ENCODE results near the gene SWSAP1.

The SWSAP1 gene

DNA sequence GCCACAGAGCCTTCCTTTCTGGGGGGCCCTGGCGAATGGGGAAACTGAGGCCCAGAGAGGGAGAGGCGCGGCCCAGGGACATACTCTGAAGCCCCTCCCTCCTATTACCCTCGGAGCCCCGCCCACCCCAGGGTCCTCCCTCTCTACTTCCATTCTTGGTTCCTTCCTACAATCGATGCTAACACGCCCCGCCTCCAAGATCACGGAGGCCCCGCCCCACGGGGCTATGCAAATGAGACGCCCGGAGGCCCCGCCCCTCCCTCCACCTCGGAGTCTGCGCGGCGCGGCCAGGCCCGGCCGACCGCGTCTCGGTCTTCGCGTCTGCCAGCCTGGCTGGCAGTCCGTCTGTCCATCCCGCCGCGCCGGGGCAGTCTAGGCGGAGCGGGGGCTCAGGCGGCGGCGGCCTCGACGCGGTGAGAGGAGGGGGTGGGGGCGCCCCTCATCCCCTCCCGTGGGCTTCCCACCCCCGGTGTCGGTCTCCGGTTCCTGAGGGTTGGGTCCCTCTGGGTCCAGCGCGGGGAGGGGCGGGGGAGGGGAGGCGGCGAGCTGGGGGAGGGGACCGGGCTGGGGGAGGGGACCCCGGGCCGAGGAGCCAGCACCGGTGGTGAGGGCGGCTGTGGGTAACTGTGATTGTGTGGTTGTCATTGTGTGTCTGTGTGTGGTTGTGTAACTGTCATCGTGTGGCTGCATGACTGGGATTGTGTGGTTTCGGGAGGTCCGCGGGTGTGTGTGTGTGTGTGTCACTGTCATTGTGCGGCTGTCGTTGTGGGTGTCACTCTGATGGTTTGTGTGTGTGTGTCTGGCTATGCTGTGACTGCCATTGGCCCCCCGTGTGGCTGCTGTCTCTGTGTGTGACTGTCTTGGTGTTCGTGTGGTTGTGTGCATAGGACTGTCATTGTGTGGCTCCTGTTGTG is 19.0 kb upstream of the SWSAP1 start, which contains the start of gene PLPPR2:
Gene PLPPR2 (plus strand): TSS at position 273 of the 914 bp plus-strand sequence. CDS start 2,242 bp downstream, outside the sequence.
- peak; percentile 73 for DNase-seq (ENCODE audit: low read depth, low spot score)

GRCh38 chr19:11356074-11356397 is 18.4 kb upstream of the SWSAP1 start:
- DNase-seq (ENCODE audit: low read depth, low spot score), result no peak

DNA sequence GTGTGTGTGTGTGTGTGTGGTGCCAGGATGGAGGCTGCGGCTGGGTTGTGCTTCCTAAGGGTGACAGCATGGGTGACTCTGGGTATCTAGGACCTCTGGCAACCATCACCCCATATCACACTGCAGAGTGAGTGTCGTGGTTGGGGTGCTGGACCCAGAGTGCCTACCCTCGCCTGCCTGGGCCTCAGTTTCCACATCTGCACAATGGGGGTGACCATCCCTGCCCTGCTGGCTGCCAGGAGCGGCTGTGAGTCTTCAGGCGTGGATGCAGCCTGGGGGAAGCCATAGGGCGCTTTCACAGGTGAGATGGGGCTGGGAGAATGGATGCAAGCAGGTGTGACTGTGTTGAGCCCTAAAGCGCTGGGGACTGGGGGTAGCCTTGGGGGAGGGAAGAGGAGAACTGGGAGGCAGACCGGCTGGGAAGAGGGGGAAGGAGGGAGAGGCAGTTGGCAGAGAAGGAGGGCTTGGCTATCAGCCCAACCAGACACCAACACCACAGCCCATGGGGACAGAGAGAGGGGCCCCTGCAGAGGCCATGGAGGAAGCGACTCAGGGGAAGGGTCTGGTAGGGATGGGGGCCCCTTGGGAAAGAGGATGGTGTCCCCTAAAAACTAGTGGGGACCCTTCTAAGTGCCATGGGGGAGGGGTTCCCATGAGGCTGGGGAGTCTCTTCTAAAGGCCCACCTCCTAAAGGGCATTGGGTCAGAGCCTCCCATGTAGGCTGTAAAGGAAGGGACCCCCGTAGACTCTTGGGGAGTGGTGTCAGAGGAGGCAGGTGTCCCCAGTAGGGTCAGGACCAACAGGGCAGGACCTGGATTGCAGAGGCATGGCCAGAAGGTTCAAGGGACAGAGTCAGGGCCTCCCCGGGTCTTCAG is 17.6 kb upstream of the SWSAP1 start:
- no peak for DNase-seq (ENCODE audit: low read depth, low spot score)

- DNase-seq (ENCODE audit: low read depth, low spot score), result no peak
Measured at GRCh38 chr19:11359421-11359820, 15.0 kb upstream of the SWSAP1 start.

GRCh38 chr19:11361037-11361770 is 13.3 kb upstream of the SWSAP1 start:
- no peak for DNase-seq (ENCODE audit: low read depth, low spot score)

GRCh38 chr19:11361771-11362731 is 12.4 kb upstream of the SWSAP1 start:
- DNase-seq (ENCODE audit: low read depth, low spot score), result no peak

GRCh38 chr19:11363881-11364280 is 10.6 kb upstream of the SWSAP1 start:
- DNase-seq (ENCODE audit: low read depth, low spot score), result no peak

- no peak for DNase-seq (ENCODE audit: low read depth, low spot score)
Measured at GRCh38 chr19:11364296-11364904, 10.1 kb upstream of the SWSAP1 start.

DNA sequence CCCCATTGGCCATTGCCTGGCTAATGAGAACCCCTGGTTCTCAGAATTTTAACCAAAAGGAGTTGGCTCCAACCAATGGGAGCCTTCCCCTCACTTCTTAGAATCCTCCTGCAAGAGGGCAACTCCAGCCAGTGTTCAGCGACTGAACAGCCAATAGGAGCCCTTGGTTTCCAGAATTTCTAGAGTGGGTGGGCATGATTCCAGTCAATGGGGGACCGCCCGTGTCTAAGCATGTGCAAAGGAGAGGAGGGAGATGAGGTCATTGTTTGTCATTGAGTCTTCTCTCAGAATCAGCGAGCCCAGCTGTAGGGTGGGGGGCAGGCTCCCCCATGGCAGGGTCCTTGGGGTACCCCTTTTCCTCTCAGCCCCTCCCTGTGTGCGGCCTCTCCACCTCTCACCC is 9.5 kb upstream of the SWSAP1 start:
- DNase-seq (ENCODE audit: low read depth, low spot score), result no peak

- no peak for DNase-seq (ENCODE audit: low read depth, low spot score)
Measured at GRCh38 chr19:11365557-11366117, 8.8 kb upstream of the SWSAP1 start.

GRCh38 chr19:11367528-11367927 is 6.9 kb upstream of the SWSAP1 start:
- no peak for DNase-seq (ENCODE audit: low read depth, low spot score)

DNA sequence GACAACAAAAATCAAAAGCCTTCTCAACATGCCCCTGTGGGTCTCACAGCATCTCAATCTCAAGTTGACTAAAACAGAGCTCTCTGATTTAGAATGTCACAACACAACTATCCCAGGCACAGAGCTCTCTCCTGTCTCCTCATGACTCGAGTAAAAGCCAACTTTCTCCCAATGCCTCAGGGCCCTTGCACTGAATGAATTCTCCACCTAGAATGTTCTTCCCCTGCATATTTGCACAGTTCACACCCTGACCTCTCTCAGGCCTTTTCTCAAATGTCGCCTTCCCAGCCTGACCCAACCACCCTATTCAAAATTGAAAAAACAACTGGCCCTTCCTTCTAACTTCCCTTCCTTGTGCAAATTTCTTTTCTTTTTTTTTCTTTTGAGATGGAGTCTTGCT is 3.7 kb upstream of the SWSAP1 start:
- no peak for DNase-seq (ENCODE audit: low read depth, low spot score)

- DNase-seq (ENCODE audit: low read depth, low spot score), result no peak
Measured at GRCh38 chr19:11373166-11373884, 1.1 kb upstream of the SWSAP1 start.

DNA sequence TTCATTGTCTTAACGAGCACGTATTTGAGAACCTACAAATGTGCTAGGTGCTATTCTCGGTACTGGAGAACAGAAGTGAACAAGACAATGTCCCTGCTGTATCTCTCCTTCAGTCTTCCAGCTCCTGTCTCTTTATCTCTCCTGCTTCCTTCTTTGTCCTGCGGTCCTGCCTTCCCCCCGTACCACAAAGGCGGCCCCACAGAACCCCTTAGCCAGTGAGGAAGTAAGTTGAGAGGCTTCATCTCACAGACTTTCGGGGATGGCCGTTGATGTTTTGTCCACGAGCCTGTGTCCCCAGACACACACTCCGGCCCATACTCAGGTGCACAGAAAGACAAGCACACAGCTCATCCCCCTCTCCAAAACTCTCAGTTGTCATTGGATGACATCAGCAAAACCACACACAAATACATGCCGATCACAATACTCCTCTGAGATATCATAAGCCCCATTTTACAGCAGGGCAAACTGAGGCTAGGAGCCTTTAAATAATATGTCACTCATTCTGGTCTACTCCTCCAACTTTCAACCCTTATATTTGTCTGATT is 507 bp upstream of the SWSAP1 start:
- DNase-seq (ENCODE audit: low read depth, low spot score), result no peak

DNA sequence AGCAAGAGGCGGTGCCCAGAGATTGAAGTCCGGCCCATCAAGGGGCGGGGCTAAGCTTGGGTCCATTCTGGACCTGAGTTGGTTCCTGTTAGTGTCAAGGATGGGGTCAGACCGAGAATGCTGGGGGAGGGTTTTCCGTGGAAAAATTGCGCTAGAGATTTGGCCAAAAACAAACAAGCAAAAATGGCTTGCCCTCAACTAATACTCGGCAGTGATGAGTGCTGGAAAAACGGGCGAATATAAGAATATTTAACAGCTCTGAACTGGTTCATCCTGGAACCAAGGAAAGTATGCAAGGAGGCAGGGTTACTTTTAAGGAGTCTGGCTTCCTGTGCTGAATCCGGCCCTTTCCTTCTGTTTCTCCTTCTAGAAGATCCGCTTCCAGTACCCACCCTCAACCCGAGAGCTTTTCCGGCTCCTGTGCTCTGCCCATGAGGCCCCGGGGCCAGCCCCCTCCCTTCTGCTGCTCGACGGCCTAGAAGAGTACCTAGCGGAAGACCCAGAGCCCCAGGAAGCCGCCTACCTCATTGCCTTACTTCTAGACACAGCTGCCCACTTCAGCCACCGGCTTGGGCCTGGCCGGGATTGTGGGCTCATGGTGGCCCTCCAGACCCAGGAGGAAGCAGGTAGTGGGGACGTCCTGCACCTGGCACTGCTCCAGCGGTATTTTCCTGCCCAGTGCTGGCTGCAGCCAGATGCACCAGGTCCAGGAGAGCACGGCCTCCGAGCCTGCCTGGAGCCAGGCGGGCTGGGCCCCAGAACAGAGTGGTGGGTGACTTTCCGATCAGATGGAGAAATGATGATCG is 880 bp downstream of the SWSAP1 start:
- no peak for DNase-seq (ENCODE audit: low read depth, low spot score)

DNA sequence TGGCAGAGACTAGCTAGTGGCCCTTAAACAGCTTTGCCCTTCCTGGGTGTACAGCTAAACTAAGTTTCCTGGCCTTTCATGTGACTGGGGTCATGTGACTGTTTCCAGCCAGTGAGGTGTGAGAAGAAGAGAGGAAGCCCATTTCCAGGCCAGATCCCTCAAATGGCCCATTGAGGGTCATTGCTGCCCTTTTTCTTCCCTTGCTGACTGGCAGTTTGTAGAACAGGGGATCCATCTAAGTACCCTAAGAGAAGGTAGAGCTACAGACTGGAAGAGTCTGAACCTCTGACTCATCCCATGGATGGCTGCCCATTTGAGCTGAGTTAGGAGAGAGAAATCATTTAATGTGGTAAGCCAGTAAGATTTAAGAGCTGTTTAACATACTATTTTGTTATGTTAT is 2.8 kb downstream of the SWSAP1 start:
- DNase-seq (ENCODE audit: low read depth, low spot score), result no peak

DNA sequence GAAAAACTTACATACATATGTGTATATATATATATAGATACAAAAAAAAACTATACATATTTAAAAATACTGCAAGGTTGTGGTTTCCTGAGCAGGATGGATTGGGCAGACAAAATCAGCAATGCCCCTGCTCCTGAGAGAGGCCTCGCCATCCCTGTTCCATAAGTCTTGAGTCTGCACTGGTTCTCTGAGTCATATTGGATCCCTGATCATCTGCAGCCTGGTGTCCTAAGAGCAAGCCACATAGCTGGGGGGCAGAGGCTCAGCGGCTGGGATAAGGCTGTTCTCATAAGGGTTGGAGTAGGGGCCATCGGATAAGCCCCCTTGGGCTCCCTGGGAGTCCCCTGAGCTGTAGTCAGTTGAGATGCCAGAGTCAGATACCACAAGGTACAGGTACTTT is 3.3 kb downstream of the SWSAP1 start:
- no peak for DNase-seq (ENCODE audit: low read depth, low spot score)
